SH-SY5Y (cell line): ENCODE results near the gene ANKHD1.

ENCODE experiments used
- GATA2 ChIP-seq: IDR thresholded peaks from 2 replicates; pipeline ENCODE4 v1.6.1; 2011; ENCODE audit warnings: mild to moderate bottlenecking, low read depth, low read length
- GATA3 ChIP-seq: IDR thresholded peaks from 2 replicates; pipeline ENCODE4 v1.6.1; 2011; ENCODE audit warnings: low read depth, mild to moderate bottlenecking, low read length, moderate library complexity

- TF ChIP-seq GATA3 (no peak), GATA2 (no peak)
Observed at GRCh38 chr5:140383300-140383699, 18.3 kb upstream of the ANKHD1 start.
